Measurements from ENCODE around the gene SLC44A2. TPM values are rescaled to one million over a fixed set of nuclear protein-coding genes. Genes with fewer than 3 reads are reported as not detected.

Gene SLC44A2
- total and polyA plus RNA-seq, 2 experiments from 2014 or later = 43.2 to 65.0 TPM

- peaks cover 15% of the 10 kb centered on the region; the same call in 1 of the 2 replicates for H3K36me3 ChIP-seq (ENCODE audit: insufficient read depth)
- no peaks in the 10 kb centered on the region for H3K27me3 ChIP-seq (ENCODE audit: insufficient read depth)
- no peak overlapping the region for H3K4me2 ChIP-seq
- Mint-ChIP-seq H3K4me1 (peaks cover 38% of the 10 kb centered on the region), H3K27me3 (ENCODE audit: insufficient read depth, low read depth, poor library complexity) (peaks cover 24% of the 10 kb centered on the region), H3K9me3 (no peaks in the 10 kb centered on the region), H3K36me3 (ENCODE audit: low read depth) (peaks cover 64% of the 10 kb centered on the region), H3K27ac (peak overlapping the region; percentile 74; the same call in 1 of the 2 replicates), H3K4me3 (no peak overlapping the region; the same call in 2 of the 3 replicates)
- H3K4me3 ChIP-seq = no peak overlapping the region
- H3F3A ChIP-seq (replicated peaks; ENCODE audit: low read depth) = peaks cover 14% of the 10 kb centered on the region
- peaks cover 19% of the 10 kb centered on the region for H3K4me1 ChIP-seq (ENCODE audit: insufficient read depth)
- H2AFZ ChIP-seq = no peak overlapping the region
- peak overlapping the region; percentile 66; the same call in 1 of the 2 replicates for H3K27ac ChIP-seq (ENCODE audit: low read depth)
- no peak for TF ChIP-seq CTCF (conservative IDR thresholded peaks at IDR 0.05; ENCODE audit: low read depth in 2 of 2)
- TF ChIP-seq STAT1 (IDR thresholded peaks at IDR 0.05; ENCODE audit: unreplicated experiment) = no peak
- TF ChIP-seq EZH2 (IDR thresholded peaks at IDR 0.05; ENCODE audit: low read depth, unreplicated experiment) = no peak
- no peak for TF ChIP-seq NANOG (IDR thresholded peaks at IDR 0.05; ENCODE audit: borderline replicate concordance)
- no peak for TF ChIP-seq POLR2AphosphoS5 (IDR thresholded peaks at IDR 0.05; ENCODE audit: low read depth)
- no peak for TF ChIP-seq ZNF114 (CRISPR knock-in tag; IDR thresholded peaks at IDR 0.05)
- TF ChIP-seq ETS1 (IDR thresholded peaks at IDR 0.05) = no peak
- no peak for TF ChIP-seq JUNB (IDR thresholded peaks at IDR 0.05; ENCODE audit: unreplicated experiment)
- TF ChIP-seq REST (IDR thresholded peaks at IDR 0.05; ENCODE audit: unreplicated experiment) = no peak
- H3K9me2 ChIP-seq (ENCODE audit: insufficient read depth) = no peaks in the 10 kb centered on the region
- DNase-seq (ENCODE audit: low spot score) (no peak), ATAC-seq (no peak)
- H4K20me1 ChIP-seq (replicated peaks; ENCODE audit: insufficient read depth) = peaks cover 7% of the 10 kb centered on the region; the same call in 1 of the 2 replicates
- no peaks in the 10 kb centered on the region for H3K79me2 ChIP-seq (replicated peaks; ENCODE audit: insufficient read depth)
These were observed 15.9 kb downstream of the SLC44A2 start for GRCh38 chr19:10641248-10641647.
